ENCODE data around the gene USP6.
"Not testable (repeated sequence)": the region's sequence is repeated elsewhere in the genome, so short reads cannot be mapped to it uniquely, and the experiment has no call there.

The USP6 gene

DNA sequence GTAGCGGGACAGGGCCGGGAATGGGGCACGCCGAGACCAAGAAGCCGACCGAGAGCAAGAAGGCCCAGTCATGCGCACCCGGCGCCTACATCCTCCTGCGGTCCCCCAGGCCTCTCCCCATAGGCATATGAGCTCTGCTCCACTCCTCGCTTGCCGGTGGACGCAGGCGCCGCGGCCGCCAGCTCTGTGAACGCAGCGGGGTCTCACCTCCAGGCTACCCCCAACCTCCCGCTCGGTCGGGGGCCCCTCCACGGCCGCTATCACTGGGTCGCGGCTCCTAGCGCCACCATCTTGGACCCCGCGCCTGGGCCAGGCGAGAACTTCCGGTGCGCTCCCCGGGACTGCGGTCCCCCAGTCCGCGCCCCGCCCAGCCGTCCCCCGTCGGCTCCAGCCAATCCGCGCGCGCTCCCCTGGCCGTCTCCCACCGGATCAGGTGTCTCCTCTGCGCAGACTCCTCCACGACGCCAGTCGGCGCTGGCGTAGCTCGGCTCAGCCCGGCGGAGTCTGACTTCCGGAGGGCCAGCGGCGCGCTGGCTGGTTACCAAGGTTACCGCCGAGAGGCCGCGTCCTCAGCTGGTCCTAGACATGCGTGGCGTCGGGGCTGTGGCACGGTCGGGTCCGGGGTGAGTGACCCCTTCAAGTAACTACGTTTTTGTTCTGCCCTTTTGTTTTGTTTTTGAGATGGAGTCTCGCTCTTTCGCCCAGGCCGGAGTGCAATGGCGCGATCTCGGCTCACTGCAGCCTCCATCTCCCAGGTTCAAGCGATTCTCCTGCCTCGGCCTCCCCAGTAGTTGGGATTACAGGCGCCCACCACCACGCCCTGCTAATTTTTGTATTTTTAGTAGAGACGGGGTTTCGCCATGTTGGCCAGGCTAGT lies 75.9 kb downstream of the USP6 start, which contains the start of gene ZNF594:
Gene ZNF594 (minus strand): TSS at position 328 of the 877 bp plus-strand sequence. CDS start 7,612 bp downstream, outside the sequence.
- peak; percentile 94 for DNase-seq (ENCODE audit: low spot score)

DNA sequence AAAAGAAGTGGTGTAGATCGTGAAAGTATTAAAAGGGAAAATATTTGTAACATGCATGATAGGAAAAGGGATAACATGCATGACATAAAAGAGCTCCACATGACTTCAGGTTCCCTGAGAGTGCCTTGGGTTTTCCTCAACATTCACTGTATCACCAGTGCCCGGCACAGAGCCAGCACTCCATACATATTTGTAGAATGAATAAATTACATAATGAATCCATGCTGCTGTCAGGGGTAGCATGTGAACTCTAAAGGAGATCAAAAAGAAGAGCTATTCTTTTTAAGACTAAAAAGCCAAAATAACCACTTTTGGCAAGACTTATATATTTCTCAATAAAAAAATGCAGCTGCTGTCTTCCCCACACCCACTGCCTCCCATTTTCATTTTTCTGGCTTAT lies 78.5 kb downstream of the USP6 start:
- no peak for DNase-seq (ENCODE audit: low spot score)

DNA sequence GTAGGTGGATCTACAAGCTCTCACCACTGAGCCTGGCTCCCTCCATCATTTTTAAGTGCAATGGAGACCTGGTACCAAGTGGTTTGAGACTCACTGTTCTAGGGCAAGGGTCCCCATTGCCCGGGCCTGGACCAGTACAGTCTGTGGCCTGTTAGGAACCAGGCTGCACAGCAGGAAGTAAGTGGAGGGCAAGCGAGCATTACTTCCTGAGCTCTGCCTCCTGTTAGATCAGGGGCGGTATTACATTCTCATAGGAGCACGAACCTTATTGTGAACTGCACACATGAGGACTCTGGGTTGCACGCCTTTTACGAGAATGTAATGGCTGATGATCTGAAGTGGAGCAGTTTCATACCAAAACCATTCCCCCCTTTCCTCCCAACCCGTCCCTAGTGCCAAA lies 82.6 kb downstream of the USP6 start:
- DNase-seq (ENCODE audit: low spot score), result no peak

DNA sequence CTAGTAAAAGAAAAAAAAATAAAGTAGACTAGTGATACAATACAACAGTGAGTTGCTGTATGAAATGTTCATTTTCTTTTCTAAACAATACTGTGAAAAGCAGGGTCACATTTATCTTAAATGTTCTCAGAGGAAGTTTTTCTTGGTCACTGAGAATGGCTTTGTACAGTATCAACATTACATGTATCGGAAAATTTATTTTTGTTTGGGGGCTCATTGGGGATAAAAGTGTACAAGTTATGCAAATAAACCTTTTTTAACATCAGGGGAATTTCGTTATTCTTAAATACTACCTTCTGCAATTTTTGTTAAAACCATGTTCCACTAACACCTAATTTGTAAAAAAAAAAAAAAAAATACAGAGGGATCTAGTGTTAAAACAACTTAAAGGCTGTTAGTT lies 84.5 kb downstream of the USP6 start:
- DNase-seq (ENCODE audit: low spot score), result no peak

DNA sequence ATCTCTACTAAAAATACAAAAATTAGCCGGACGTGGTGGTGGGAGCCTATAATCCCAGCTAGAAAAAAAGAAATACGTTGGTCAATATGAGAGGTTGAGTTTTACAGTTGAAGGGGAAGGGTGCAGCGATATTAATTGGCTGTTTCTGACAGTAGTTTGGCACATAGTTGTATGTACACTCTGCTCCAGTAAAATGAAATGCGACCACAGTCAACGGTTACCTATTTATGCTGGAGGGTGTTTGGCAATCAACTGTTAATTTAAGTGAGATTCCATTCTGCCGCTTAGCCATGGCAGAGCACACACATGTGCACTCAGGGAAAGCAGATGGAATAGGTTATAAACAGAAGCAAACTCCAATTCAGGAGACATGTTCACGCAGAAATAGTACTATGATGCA lies 85.2 kb downstream of the USP6 start:
- no peak for DNase-seq (ENCODE audit: low spot score)

DNA sequence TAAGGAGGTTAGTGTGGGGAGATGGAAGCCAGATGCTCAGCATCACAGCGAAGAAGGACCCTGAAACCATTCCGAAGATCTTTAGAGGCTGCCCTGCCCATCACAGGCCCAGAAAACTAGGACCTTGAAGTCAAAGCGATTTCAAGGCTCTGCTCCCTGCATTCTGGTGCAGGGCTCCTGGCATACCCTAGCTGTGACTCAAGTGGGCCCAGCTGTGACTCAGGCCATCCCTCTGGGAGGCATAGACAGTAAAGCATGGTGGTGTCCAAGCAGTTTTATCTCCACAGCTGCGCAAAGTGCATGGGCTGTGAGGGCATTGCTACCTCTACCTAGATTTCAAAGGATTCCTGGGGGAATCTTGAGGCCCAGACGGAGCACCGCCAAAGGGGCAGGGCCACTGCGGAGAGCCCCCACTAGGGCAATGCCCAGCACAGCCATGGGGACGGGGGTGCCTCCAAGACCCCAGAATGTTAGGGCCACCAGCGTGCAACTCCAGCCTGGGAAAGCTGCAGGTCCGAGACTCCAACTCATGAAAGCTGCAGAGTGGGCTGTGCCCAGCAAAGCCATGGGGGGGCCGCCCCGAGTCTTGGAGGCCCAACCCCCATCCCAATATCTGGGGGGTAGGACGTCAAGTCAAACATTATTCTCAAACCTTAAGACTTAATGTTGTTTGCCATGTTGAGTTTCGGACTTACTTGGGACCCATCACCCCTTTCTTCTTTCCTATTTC lies 87.5 kb downstream of the USP6 start:
- no peak for DNase-seq (ENCODE audit: low spot score)

DNA sequence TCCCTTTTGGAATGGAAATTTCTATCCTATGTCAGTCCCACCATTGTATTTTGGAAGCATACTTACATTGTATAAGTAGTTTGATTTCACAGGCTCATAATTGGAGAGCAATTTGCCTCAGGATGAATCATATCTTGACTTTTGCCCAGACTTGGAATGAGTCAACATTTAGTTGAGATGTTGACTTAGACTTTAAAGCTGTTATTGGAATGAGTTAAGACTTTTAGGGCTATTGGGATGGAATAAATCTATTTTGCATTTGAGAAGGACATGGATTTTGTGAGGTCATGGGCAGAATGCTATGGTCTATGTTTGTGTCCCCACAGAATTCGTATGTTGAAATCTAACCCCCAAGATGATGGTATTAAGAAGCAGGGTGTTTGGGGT lies 88.1 kb downstream of the USP6 start:
- DNase-seq (ENCODE audit: low spot score), result no peak

DNA sequence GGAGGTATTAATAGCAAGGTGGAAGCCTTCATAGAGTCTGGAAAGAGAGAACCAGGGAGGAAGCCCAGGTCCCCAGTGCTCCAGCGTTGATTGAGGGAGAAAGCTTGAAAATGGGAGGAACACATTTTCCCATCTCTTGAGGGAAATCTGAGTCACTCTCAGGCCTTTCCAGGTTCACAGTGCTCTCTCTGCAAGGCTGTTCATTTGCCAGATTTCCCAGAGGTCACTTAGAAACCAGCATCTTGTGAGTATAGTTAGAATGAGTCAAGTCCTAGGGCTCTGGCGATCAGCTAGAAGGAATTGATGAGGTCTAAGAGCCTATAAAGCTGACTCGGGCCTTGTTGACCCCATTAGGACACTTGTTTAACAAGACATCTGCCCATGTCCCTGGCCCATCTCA lies 93.6 kb downstream of the USP6 start:
- DNase-seq (ENCODE audit: low spot score), result no peak

DNA sequence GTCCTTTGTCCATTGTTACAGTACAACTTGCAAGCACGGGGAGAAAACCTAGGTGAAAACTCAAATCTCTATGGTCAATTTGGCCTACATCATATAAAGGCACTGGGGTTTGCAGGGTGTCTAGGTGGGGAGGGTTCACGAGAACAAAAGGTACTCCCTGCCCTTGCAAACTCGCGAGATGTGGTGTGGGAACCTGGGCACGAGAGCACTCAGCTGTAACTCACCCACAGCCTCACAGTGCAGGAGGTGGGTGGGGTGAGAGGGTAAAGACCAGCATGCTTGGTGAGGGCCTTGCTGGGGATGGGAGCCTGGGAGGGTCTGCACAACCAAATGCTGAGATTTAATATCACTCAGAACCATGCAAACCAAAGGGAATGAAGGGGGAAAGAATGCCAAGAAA lies 94.3 kb downstream of the USP6 start:
- DNase-seq (ENCODE audit: low spot score), result no peak

DNA sequence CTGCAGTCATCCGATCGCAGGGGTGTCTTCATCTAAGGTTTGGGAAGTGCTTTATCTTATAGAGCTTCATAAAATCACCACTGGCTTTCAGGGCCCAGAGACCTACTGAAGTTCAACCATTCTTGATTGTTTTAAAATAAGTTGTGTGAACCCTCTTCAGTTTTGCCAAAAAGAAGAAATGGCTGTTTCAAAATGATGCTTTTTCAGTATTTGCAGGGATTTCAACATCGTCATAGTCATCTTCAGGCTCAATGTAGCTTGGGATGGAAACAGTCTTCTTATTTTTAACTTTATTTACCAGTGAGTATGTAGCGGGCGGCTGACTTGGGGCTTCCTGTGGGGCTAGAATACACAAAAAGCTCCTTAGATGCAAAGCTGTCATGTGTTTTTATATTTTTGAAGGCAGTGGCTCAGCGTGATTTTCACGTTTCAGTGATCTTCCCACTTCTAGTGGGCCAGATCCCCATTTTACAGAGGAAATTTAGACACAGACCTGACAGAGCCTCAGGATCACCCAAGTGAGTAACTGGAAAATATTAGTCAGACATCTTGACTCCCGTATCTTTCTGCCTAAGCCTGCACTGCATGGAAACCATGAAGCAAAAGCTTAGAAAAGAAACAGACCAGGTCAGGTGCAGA lies 94.9 kb downstream of the USP6 start:
- no peak for DNase-seq (ENCODE audit: low spot score)

DNA sequence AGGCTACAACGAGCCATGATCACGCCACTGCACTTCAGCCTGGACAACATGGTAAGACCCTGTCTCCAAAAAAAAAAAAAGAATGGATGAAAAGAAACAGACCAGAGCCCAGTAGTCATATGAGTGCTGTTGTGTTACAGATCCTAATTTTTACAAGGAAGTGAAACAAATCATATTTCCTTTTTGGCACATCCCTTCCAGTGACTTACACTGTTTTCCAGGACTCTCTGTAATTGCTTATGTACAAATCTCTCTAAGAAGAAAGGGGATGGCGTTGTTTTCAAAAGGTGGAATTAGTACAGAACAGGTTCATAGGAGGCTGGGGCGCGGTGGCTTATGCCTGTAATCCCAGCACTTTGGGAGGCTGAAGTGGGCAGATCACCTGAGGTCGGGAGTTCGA lies 95.6 kb downstream of the USP6 start:
- no peak for DNase-seq (ENCODE audit: low spot score)

DNA sequence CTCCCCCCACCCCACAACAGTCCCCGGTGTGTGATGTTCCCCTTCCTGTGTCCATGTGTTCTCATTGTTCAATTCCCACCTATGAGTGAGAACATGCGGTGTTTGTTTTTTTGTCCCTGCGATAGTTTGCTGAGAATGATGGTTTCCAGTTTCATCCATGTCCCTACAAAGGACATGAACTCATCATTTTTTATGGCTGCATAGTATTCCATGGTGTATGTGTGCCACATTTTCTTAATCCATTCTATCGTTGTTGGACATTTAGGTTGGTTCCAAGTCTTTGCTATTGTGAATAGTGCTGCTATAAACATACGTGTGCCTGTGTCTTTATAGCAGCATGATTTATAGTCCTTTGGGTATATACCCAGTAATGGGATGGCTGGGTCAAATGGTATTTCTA lies 101.7 kb downstream of the USP6 start:
- not testable (repeated sequence) for DNase-seq (ENCODE audit: low spot score)

DNA sequence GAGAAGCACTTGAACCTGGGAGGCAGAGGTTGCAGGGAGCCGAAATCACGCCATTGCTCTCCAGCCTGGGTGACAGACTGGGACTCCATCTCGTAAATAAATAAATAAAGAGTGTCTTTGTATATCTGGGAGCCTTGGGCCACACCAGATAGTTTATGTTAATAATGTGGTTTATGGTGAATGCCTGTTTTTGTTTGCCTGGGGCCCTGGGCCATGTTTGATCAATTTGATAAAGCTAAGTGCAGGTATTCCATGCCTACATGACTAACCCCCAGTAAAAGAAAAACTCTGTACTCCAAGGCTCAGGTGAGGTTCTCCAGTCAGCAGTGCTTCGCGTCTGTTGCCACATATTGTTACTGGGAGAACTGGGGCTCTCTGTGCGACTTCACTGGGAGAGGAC lies 103.7 kb downstream of the USP6 start:
- DNase-seq (ENCODE audit: low spot score), result no peak

DNA sequence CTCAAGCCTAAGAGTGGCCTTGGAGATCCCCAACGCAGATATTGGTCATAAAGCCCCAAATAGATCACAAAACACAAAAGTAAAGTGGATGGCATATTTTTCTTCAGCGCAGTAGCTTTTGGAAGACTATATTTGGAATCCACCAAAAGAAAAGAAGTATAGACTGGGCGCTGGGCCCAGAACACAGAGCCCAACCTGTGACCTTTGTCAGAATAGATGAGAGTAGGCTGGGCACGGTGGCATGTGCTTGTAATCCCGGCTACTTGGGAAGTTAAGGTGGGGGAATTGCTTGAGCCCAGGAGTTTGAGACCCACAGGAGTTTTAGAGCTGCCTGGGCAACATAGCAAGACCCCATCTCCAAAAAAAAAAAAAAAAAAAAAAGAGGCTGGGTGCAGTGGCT lies 104.2 kb downstream of the USP6 start:
- DNase-seq (ENCODE audit: low spot score), result no peak

DNA sequence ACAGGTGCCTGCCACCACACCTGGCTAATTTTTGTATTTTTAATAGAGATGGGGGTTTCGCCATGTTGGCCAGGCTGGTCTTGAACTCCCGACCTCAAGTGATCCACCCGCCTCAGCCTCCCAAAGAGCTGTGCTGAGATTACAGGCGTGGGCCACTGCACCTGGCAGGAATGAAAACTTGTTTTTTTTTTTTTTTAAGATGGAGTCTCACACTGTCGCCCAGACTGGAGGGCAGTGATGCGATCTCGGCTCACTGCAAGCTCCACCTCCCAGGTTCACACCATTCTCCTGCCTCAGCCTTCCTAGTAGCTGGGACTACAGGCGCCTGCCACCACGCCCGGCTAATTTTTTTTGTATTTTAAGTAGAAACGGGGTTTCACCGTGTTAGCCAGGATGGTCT lies 106.1 kb downstream of the USP6 start:
- not testable (repeated sequence) for DNase-seq (ENCODE audit: low spot score)

All from LoVo (cell line).